NCI-H1092 treated with DMSO at 0.1 percent for 48 hours (cell line): ENCODE data around the gene HRCT1.
"Not testable (repeated sequence)": the region's sequence is repeated elsewhere in the genome, so short reads cannot be mapped to it uniquely, and the experiment has no call there.

Experiments
- DNase-seq: peaks from one replicate; lab custom pipeline; 2025; lab: John Stamatoyannopoulos, UW

Gene HRCT1

DNA sequence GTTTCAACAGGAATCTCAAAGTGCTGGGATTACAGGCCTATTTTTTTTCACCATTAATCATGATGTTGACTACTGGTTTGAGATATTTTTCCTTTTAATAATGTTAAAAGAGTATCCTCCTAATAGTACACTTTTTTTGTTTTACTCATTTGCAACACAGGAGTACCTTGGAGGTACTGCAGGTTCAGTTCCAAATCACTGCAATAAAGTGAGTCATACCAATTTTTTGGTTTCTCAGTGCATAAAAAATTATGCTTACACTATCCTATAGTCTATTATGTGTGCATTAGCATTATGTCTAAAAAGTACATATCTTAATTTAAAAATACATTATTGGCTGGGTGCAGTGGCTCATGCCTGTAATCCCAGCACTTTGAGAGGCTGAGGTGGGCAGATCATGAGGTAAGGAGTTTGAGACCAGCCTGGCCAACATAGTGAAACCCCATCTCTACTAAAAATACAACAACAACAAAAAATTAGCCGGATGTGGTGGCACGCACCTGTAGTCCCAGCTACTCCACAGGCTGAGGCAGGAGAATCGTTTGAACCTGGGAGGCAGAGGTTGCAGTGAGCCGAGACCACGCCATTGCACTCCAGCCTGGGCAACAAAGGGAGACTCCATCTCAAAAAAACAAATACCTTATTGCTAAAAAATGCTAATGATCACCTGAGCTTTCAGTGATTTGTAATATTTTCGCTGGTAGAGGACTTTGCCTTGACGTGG lies 8.5 kb upstream of the HRCT1 start:
- not testable (repeated sequence) for DNase-seq

GRCh38 chr9:35898337-35898736 lies 7.7 kb upstream of the HRCT1 start:
- DNase-seq: no peak

- no peak for DNase-seq
Observed at GRCh38 chr9:35899021-35899420, 7.0 kb upstream of the HRCT1 start.

DNA sequence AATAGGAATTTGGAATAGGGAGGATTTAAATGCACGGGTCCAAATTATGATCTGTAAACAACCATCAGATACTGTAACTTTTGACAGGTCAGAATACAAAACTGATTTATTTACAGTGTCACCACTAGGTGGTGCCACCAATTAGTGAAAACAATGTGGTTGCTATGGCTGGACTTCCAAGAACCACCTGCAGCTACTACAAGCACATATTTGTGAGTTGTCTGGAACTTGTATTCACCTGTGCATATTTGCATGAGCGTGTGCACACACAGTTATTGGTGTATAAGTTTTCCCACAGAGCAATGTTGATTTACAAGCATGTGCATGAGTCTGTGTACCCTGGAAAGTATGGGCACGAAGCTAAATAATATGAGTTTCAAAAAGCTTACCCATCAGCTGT lies 3.0 kb upstream of the HRCT1 start:
- DNase-seq: peak; percentile 65

DNA sequence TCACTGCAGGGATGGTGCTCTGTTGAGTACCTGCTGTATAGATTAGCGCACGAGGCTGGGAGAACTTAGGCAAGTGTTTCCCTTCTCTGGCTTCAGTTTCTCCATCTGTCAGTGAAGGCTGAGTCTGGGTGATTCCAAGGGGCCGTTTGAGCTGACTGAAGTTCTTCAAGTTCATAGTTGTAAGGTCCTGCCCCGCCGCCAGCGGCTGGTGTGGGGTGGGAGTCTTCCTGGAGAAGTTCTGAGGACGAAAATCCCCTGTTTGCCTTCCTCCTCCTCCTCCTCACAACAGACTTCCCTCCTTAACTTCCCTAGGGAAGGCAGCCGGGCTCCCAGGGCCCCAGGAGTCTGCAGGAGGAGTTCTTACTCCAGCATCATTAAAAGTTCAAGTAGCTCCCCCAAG lies 1.7 kb upstream of the HRCT1 start:
- no peak for DNase-seq

- DNase-seq: no peak
Observed at GRCh38 chr9:35905051-35905781, 786 bp upstream of the HRCT1 start.

DNA sequence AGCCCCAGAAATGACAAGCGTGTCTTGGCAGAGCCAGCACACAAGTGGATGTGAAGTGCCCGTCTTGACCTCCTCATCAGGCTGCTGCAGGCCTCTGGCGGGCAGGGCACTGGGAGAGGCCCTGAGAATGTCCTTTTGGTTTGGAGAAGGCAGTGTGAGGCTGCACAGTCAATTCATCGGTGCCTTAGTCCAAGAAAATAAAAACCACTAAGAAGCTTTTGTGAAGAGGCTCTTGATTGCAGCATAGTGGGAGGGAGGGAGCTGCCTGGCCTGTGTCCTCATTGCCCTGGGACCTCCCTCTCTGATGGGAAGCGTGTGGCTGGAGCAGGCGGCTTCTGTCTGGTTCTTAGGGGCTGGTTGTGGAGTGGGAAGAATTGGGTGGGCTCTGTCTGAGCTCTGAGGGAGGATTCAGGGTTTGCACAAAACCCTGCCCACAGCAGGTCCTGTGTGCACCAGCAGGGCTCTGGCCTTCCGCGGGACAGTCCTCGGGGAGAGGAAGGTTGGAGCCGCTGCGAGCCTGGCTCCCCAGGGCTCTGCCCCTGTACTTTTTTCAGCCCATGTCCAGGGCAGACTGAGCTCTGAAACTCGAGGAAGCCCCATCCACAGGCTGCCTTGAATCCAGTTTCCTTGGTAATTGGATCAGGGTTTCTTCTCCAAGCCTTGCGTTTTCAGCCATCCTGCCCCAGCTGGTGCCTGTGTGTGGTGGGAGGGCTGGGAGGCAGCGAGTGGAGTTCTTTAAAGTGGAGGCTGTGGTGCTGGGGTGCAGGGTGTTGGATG lies 1.1 kb downstream of the HRCT1 start:
- DNase-seq: no peak

- DNase-seq: peak; percentile 33
Observed at GRCh38 chr9:35907711-35908503, 1.9 kb downstream of the HRCT1 start.

GRCh38 chr9:35908504-35909125 lies 2.6 kb downstream of the HRCT1 start:
- DNase-seq: peak; percentile 33

DNA sequence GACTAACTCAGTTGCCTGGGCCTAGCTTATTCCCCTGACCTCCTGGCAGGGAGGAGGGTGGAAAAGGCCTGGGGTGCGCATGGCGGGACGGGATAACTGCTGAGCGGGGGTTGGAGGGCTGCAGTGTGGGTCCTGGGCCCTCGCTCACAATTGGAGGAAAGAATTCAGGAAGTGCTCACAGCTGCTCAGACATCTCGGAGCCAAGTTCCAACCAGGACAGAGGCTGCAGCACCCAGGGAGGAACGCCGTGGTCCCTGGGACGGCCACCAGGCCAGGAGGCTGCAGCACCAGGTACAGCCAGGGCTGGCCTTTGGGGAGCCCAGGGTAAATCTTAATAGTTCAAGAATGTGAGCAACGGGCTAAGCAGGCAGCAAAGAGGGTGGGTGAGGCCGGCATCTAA lies 3.3 kb downstream of the HRCT1 start, which contains the start of gene SPAAR:
Gene SPAAR, plus strand, starts transcription at position 217 of the 400 bp plus-strand sequence. CDS start 974 bp downstream, outside the sequence.
- no peak for DNase-seq

GRCh38 chr9:35909687-35910612 lies 3.9 kb downstream of the HRCT1 start:
- DNase-seq: no peak

- DNase-seq: peak; percentile 7
Observed at GRCh38 chr9:35910613-35911359, 4.8 kb downstream of the HRCT1 start.

DNA sequence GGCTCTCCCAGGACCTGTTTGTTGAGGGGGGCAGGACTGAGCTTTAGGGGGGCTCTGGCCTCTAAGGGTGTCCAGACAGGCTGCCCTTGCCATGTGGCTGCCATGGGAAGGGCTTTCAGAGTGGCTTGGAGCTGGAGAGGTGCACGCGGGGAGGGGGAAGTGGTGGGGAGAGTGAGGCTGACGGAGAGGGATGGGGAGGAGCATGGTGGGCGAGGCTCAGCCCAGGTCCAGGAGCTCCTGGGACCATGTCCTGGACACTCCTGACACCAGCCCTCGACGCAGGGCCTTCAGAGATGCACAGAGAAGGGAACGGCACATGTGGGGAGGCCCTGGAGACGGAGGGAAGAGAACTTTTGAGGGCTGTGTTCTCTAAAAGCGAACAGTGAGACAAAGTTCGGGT lies 5.7 kb downstream of the HRCT1 start:
- no peak for DNase-seq

DNA sequence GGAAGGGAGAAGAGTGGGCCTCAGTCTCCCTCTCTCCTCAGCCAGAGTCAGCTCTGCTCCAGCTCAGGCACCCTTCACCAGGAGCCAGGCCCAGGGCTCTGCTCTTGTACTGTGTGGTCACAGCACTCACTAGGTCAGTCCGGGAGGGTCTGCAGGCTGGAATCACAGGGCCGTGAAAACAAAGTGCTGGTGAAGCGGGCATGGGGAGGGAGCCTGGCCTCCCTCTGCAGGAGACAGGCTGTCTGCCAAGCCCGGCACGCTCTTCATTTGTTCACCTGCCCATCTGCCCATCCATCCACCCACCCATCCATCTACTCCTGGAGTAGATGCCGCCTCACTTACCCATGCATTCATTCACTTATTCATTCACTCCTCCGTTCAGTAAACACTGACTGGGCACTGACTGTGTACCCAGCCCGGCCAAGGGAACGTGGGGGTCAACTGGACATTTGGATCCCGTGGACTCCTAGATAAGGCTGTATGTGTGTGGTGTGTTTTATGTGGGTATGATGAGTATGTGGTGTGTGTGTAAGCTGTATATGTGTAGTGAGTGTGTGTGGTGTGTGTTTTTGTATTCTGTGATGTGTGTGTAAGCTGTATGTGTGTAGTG lies 6.9 kb downstream of the HRCT1 start:
- DNase-seq: no peak

GRCh38 chr9:35913429-35913828 lies 7.4 kb downstream of the HRCT1 start:
- DNase-seq: not testable (repeated sequence)

- DNase-seq: no peak
Observed at GRCh38 chr9:35914301-35914807, 8.4 kb downstream of the HRCT1 start.

DNA sequence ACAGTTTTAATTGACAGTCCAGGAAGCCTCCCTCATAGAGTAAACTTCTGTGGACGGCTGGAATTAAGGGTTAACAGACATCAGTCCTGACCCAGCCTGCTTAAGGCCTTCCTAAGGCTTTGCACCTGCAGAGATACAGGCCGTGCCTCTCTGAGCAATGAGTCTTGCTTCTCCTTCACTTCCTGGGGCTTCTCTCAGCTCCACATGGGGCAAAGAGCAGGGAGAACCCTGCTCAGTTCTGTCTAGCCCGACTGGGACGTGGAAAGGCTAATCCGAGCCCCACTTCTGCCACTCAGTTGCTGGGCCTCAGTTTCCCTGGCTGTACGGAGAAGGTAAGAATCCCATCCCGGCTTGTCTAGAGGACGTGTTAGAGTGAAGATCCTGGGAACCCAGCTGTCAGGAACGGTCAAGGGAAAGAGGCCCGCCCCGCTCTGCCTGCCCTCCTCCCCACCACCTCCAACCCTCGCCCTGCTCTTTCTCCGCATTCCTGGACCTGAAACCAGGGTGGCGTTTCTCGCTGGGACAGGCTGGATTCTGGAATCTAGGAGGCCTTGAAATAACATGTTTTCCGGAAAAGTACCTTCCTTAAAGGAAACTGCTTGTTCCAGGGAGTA lies 9.8 kb downstream of the HRCT1 start:
- no peak for DNase-seq

DNA sequence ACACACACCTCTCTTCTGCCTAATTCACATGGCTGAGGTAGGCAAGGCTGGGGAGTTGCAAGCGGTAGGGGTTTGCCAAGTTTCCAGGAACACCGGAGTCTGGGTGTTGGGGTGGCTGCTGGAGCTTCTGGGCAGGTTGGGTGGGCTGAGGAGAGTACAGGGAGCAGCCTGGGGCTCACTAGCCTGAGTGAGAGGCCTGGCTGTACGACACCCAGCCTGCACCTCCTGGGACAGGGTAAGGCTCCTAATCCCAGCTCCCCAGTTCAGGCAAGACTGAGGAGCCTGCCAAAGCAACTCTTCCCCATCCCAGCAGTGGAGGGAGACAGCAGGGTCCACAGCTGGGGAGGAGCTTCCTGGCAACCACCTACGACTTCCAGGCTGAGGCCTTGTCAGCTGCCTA lies 11.3 kb downstream of the HRCT1 start:
- DNase-seq: no peak
